ENCODE results near the gene LRMDA.

DNA sequence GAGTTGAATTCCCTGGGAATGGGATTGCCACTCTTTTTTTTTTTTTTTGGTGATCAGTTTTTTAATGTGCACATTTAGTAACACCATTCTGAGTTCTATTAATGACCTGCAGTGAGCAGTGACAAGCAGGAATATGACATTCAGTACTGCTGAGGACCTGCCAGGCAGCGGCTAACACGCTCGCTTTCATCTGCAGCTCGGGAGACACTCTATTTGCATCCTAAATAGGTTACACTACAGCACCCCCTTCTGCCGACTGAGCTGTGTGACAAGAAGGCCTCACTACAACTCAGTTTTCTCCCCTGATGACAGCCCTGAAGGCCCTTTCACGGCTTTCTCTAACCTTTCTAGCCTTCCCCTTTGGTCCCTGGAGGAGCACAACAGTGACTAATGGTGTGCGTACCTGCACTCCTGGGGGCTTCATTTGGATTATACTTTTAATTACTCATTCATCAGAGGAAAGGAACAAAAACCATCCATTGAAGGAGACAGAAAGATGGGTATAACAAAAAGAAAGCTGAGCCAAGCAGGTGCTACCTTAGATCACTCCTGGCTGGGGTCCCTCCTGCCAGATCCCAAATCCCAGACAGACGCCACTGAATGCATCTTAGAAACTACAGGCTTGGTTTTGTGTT lies 872.4 kb downstream of the LRMDA start:
- TF ChIP-seq ZNF263 (CRISPR knock-in tag; IDR thresholded peaks at IDR 0.05) (no peak), POLR2A (IDR thresholded peaks at IDR 0.05; ENCODE audit: insufficient read depth in 1 of 2, low read depth in 2 of 2, low read length in 2 of 2) (no peak), TAF1 (CRISPR knock-in tag; IDR thresholded peaks at IDR 0.05) (no peak), SAP130 (CRISPR knock-in tag; IDR thresholded peaks at IDR 0.05; ENCODE audit: low read depth) (no peak), BCL6 (CRISPR knock-in tag; IDR thresholded peaks at IDR 0.05) (no peak), ASH2L (IDR thresholded peaks at IDR 0.05; ENCODE audit: insufficient read length, low read depth, low read length) (peak; percentile 35), ZBTB1 (CRISPR knock-in tag; IDR thresholded peaks at IDR 0.05; ENCODE audit: borderline replicate concordance) (no peak), MYC (CRISPR knock-in tag; IDR thresholded peaks at IDR 0.05; ENCODE audit: borderline replicate concordance) (no peak), LCORL (IDR thresholded peaks at IDR 0.05) (no peak), LCORL (CRISPR knock-in tag; IDR thresholded peaks at IDR 0.05) (no peak), ZNF761 (CRISPR knock-in tag; conservative IDR thresholded peaks at IDR 0.05) (no peak), HDAC6 (IDR thresholded peaks at IDR 0.05; ENCODE audit: low read depth, low read length) (no peak)
- TF ChIP-seq, protein P1, sequence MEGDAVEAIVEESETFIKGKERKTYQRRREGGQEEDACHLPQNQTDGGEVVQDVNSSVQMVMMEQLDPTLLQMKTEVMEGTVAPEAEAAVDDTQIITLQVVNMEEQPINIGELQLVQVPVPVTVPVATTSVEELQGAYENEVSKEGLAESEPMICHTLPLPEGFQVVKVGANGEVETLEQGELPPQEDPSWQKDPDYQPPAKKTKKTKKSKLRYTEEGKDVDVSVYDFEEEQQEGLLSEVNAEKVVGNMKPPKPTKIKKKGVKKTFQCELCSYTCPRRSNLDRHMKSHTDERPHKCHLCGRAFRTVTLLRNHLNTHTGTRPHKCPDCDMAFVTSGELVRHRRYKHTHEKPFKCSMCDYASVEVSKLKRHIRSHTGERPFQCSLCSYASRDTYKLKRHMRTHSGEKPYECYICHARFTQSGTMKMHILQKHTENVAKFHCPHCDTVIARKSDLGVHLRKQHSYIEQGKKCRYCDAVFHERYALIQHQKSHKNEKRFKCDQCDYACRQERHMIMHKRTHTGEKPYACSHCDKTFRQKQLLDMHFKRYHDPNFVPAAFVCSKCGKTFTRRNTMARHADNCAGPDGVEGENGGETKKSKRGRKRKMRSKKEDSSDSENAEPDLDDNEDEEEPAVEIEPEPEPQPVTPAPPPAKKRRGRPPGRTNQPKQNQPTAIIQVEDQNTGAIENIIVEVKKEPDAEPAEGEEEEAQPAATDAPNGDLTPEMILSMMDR (CRISPR knock-in tag; IDR thresholded peaks at IDR 0.05): peak; percentile 89
- TF ChIP-seq, protein P2, sequence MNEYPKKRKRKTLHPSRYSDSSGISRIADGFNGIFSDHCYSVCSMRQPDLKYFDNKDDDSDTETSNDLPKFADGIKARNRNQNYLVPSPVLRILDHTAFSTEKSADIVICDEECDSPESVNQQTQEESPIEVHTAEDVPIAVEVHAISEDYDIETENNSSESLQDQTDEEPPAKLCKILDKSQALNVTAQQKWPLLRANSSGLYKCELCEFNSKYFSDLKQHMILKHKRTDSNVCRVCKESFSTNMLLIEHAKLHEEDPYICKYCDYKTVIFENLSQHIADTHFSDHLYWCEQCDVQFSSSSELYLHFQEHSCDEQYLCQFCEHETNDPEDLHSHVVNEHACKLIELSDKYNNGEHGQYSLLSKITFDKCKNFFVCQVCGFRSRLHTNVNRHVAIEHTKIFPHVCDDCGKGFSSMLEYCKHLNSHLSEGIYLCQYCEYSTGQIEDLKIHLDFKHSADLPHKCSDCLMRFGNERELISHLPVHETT (CRISPR knock-in tag; conservative IDR thresholded peaks at IDR 0.05): no peak

Data from HepG2 (cell line).